Measurements from ENCODE around the gene PDE4B. TPM values are rescaled to one million over a fixed set of nuclear protein-coding genes. Genes with fewer than 3 reads are reported as not detected.
"Not testable (repeated sequence)": the region's sequence is repeated elsewhere in the genome, so short reads cannot be mapped to it uniquely, and the experiment has no call there.

Gene PDE4B
- total RNA-seq, 4 donors from 2014 or later: 5.2 to 16.6 (median 9.6) TPM

DNA sequence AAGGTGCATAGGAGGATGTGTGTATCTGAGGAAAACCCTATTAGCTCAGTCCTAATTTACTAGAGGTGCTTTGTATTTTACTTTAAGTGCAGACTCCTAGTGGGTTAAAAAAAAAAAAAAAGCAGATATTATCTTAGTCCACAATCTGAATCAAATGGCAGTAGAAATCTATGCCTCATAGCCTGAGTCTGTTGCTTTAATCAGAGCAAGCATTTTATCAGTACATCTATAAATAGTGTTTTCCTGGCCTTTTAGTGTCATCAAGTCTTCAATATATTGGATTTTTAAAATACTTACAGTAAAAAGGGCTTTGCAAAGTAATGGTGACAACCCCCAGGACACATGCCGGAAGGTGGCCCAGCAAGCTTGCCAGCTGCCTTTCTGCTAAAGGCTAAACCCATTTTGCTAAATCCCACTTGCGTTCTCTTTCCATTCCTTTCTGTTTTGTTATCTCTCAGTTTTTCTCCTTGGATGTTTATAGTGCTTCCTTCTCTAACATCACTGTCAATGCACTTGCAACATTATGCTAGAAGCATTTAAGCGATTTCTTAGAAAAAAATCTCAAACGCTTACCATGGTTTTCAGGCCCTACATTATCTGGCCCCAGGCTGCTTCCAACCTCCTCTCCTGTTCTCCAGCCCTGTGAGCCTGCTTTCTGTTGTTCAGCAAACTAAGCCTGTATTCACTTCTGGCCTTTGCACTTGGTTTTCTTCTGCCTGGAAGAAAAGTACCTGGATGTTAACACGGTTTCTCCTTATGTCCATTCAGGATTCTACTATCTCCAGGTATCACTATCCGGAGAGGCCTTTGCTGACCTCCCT lies 206.3 kb downstream of the PDE4B start:
- TF ChIP-seq CTCF (IDR thresholded peaks at IDR 0.05): no peak
- no peak for DNase-seq (ENCODE audit: low spot score in 2 of 2)
- Histone ChIP-seq H3K4me1 (no peaks in the 10 kb centered on the region), H3K27ac (no peak overlapping the region), H3K4me3 (no peak overlapping the region), H3K9me3 (no peaks in the 10 kb centered on the region), H3K27me3 (no peaks in the 10 kb centered on the region), H3K36me3 (no peaks in the 10 kb centered on the region)
- WGBS, 2 donors: 90 to 93% methylated on average over 6 of the region's 6 CpGs

- TF ChIP-seq POLR2A (IDR thresholded peaks at IDR 0.05) (no peak), EP300 (IDR thresholded peaks at IDR 0.05) (no peak), CTCF (IDR thresholded peaks at IDR 0.05) (no peak)
- H3K4me3 ChIP-seq: no peak overlapping the region
- H3K27ac ChIP-seq: no peak overlapping the region
- H3K36me3 ChIP-seq: no peaks in the 10 kb centered on the region
- H3K4me1 ChIP-seq: no peaks in the 10 kb centered on the region
- 42 to 50% methylated on average over 1 of the region's 1 CpG for WGBS, 2 donors
- no peak for DNase-seq (ENCODE audit: low spot score in 2 of 2)
- no peaks in the 10 kb centered on the region for H3K27me3 ChIP-seq
- H3K9me3 ChIP-seq: no peaks in the 10 kb centered on the region
These were observed 207.4 kb downstream of the PDE4B start for GRCh38 chr1:66000033-66000637.

DNA sequence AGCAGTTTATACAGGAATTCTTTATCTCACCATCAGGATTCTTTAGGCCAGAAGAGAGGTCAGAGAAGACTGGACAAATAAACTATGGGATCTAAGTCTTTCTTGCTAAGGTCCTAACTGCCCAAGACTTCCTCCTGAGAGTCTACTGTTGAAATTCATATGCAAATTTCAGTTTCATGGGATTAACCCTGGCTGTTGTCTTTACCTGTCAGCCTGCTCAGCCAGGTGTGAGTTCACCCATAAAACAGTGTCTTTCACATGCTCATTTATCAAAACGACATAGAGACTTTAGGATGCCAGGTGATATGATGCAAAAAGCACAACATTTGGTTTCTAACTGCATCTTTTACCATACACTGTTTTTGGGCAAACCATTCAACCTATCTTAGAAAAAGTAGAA lies 211.0 kb downstream of the PDE4B start:
- Histone ChIP-seq H3K9me3 (no peaks in the 10 kb centered on the region), H3K27me3 (no peaks in the 10 kb centered on the region), H3K4me1 (no peaks in the 10 kb centered on the region), H3K36me3 (no peaks in the 10 kb centered on the region), H3K4me3 (no peak overlapping the region), H3K27ac (no peak overlapping the region)
- DNase-seq (ENCODE audit: low spot score in 2 of 2): no peak
- TF ChIP-seq POLR2A (IDR thresholded peaks at IDR 0.05) (no peak), CTCF (IDR thresholded peaks at IDR 0.05) (no peak), EP300 (IDR thresholded peaks at IDR 0.05) (no peak)
- 11 to 26% methylated on average over 1 of the region's 1 CpG for WGBS, 2 donors

GRCh38 chr1:66006534-66006933 lies 213.8 kb downstream of the PDE4B start:
- 83 to 84% methylated on average over 3 of the region's 3 CpGs for WGBS, 2 donors
- DNase-seq (ENCODE audit: low spot score in 2 of 2); H3K27me3 ChIP-seq; H3K4me3 ChIP-seq; H3K27ac ChIP-seq; H3K4me1 ChIP-seq; H3K36me3 ChIP-seq; H3K9me3 ChIP-seq: not testable (repeated sequence)

GRCh38 chr1:66012106-66012784 lies 219.6 kb downstream of the PDE4B start:
- Histone ChIP-seq H3K4me3 (no peak overlapping the region), H3K27ac (no peak overlapping the region), H3K36me3 (no peaks in the 10 kb centered on the region), H3K4me1 (no peaks in the 10 kb centered on the region), H3K27me3 (no peaks in the 10 kb centered on the region), H3K9me3 (no peaks in the 10 kb centered on the region)
- TF ChIP-seq EP300 (IDR thresholded peaks at IDR 0.05): no peak
- no peak for TF ChIP-seq CTCF (IDR thresholded peaks at IDR 0.05)
- TF ChIP-seq POLR2A (IDR thresholded peaks at IDR 0.05): no peak
- 28 to 35% methylated on average over 3 of the region's 3 CpGs for WGBS, 2 donors
- DNase-seq (ENCODE audit: low spot score in 2 of 2): no peak
